CD14-positive monocyte (primary cell): ENCODE data around the gene SUPT5H. TPM values are rescaled to one million over a fixed set of nuclear protein-coding genes. Genes with fewer than 3 reads are reported as not detected.
A peak's percentile ranks its signal among the peaks of the same experiment; 100 is the strongest.

Experiments
- DNase-seq, 3 donors: peaks; one replicate each; pipeline ENCODE4 v3.0.0-alpha.2; 2011 to 2022
- H2AFZ ChIP-seq: 2 replicates; pipeline ENCODE4 v1.6.0; 2012; ENCODE audit warnings: mild to moderate bottlenecking, low read depth, low read length, inconsistent platforms; ENCODE audit not compliant: insufficient read depth, poor library complexity, severe bottlenecking
- H3K27ac ChIP-seq, 2 donors: 1 replicate in 1 of 2; 2 replicates in 1 of 2; pipeline ENCODE4 v1.5.1; 2012 to 2013; ENCODE audit warnings: low read length in 2 of 2, control low read depth in 1 of 2, inconsistent platforms in 1 of 2, low read depth in 1 of 2, mild to moderate bottlenecking in 1 of 2
- H3K27me3 ChIP-seq, 2 donors: one replicate each; pipeline versions ENCODE4 v1.6.0 to v1.6.1; 2011 to 2013; ENCODE audit warnings: low read length in 2 of 2; ENCODE audit not compliant: control insufficient read depth in 2 of 2, insufficient read depth in 2 of 2
- H3K36me3 ChIP-seq, 2 donors: replicated peaks in 1 of 2; 1 replicate in 1 of 2; 2 replicates in 1 of 2; pipeline versions ENCODE4 v1.5.1 to v1.6.1; 2012 to 2013; ENCODE audit warnings: low read length in 2 of 2, control low read depth in 1 of 2, inconsistent platforms in 1 of 2, mild to moderate bottlenecking in 1 of 2; ENCODE audit not compliant: insufficient read depth in 2 of 2, control insufficient read depth in 1 of 2
- H3K4me1 ChIP-seq, 2 donors: 1 replicate in 1 of 2; 2 replicates in 1 of 2; pipeline versions ENCODE4 v1.5.1 to v1.6.1; 2012 to 2013; ENCODE audit warnings: low read length in 2 of 2, control low read depth in 1 of 2, inconsistent platforms in 1 of 2, mild to moderate bottlenecking in 1 of 2, moderate library complexity in 1 of 2; ENCODE audit not compliant: insufficient read depth in 2 of 2, control insufficient read depth in 1 of 2
- H3K4me2 ChIP-seq: replicated peaks from 2 replicates; pipeline ENCODE3; 2012; ENCODE audit warnings: low read length, moderate library complexity, mild to moderate bottlenecking; ENCODE audit not compliant: poor library complexity, severe bottlenecking; ENCODE audit errors: extremely low read depth
- H3K4me3 ChIP-seq, 3 experiments: fragments of 200-600 bp in 1 of 3; sonication (generic) in 1 of 3; replicated peaks in 1 of 3; 1 replicate in 2 of 3; 2 replicates in 1 of 3; pipeline ENCODE4 v1.5.1; 2011 to 2013; ENCODE audit warnings: low read length in 3 of 3, mild to moderate bottlenecking in 3 of 3, control low read depth in 2 of 3, low read depth in 2 of 3, inconsistent platforms in 1 of 3, moderate library complexity in 1 of 3
- H3K79me2 ChIP-seq: 2 replicates; pipeline ENCODE4 v1.6.0; 2012; ENCODE audit warnings: mild to moderate bottlenecking, control low read depth, inconsistent platforms, low read length, moderate library complexity; ENCODE audit not compliant: insufficient read depth
- H3K9ac ChIP-seq: 2 replicates; pipeline ENCODE4 v1.6.0; 2017; ENCODE audit warnings: low read length, mild to moderate bottlenecking; ENCODE audit not compliant: insufficient read depth, poor library complexity, severe bottlenecking
- H3K9me3 ChIP-seq, 2 donors: replicated peaks in 1 of 2; 1 replicate in 1 of 2; 2 replicates in 1 of 2; pipeline versions ENCODE4 v1.5.1 to v1.6.1; 2012 to 2013; ENCODE audit warnings: low read length in 2 of 2, control low read depth in 1 of 2; ENCODE audit not compliant: control insufficient read depth in 1 of 2, insufficient read depth in 1 of 2
- H4K20me1 ChIP-seq: 2 replicates; pipeline ENCODE4 v1.6.0; 2012; ENCODE audit warnings: mild to moderate bottlenecking, low read length, control low read depth, moderate library complexity; ENCODE audit not compliant: insufficient read depth
- H3K27ac Mint-ChIP-seq, 7 donors: one replicate each; pipeline ENCODE4 v1.8.0; 2020; ENCODE audit warnings: mild to moderate bottlenecking in 7 of 7, mixed read lengths in 7 of 7, moderate library complexity in 6 of 7, inconsistent platforms in 2 of 7
- H3K27me3 Mint-ChIP-seq, 3 donors: one replicate each; pipeline ENCODE4 v1.8.0; 2021 to 2022; ENCODE audit warnings: low read depth in 3 of 3, mild to moderate bottlenecking in 3 of 3, mixed read lengths in 3 of 3, moderate library complexity in 3 of 3, inconsistent platforms in 1 of 3
- H3K36me3 Mint-ChIP-seq, 2 donors: one replicate each; pipeline ENCODE4 v1.8.0; 2020; ENCODE audit warnings: mixed read lengths in 2 of 2, inconsistent platforms in 1 of 2, mild to moderate bottlenecking in 1 of 2
- H3K4me1 Mint-ChIP-seq: one replicate; pipeline ENCODE4 v1.8.0; 2020; ENCODE audit warnings: mild to moderate bottlenecking, mixed read lengths
- H3K4me3 Mint-ChIP-seq, 2 donors: one replicate each; pipeline ENCODE4 v1.8.0; 2020; ENCODE audit warnings: mild to moderate bottlenecking in 2 of 2, mixed read lengths in 2 of 2, moderate library complexity in 1 of 2
- H3K9me3 Mint-ChIP-seq, 7 donors: one replicate each; pipeline ENCODE4 v1.8.0; 2020 to 2022; ENCODE audit warnings: mixed read lengths in 7 of 7, mild to moderate bottlenecking in 6 of 7, moderate library complexity in 6 of 7, inconsistent platforms in 2 of 7
- CTCF ChIP-seq: fragments of 200-600 bp; IDR thresholded peaks from one replicate; pipeline ENCODE4 v1.8.0; 2022; ENCODE audit warnings: antibody characterized with exemption, mild to moderate bottlenecking
- WGBS: methylation state at CpG from one replicate; pipeline ENCODE4 v1.1.5; 2013; ENCODE audit warnings: missing lambda C conversion rate; ENCODE audit not compliant: insufficient coverage; 5-methylcytosine and 5-hydroxymethylcytosine counted together
- intact Hi-C, 2 donors: fragments of 100-400 bp; cut with micrococcal nuclease; formaldehyde crosslinking; loops; one replicate each; pipeline versions ENCODE4 v1.15.0 to v1.15.1; 2023
- polyA plus RNA-seq, 3 donors: library from polyadenylated mRNA; depleted of rRNA in 1 of 3; unstranded in 2 of 3; stranded (reverse) in 1 of 3; fragments of 300-500 nt in 2 of 3; fragments of >200 nt in 1 of 3; fragmentation: Illumina TruSeq in 2 of 3; gene quantifications; 1 replicate in 2 of 3; 2 replicates in 1 of 3; pipeline ENCODE4 v1.2.3, GENCODE V29; 2012 to 2021

Gene SUPT5H
- polyA plus RNA-seq, 3 donors: 43.6 to 83.2 (median 50.7) TPM

- 100% methylated on average over 2 of the region's 5 CpGs for WGBS
- Histone ChIP-seq H3K27ac (no peak overlapping the region), H3K36me3 (peaks cover 30 to 54% of the 10 kb centered on the region in 2 donors), H3K9me3 (no peaks in the 10 kb centered on the region), H4K20me1 (peaks cover 33% of the 10 kb centered on the region), H3K27me3 (no peaks in the 10 kb centered on the region), H3K4me1 (no peaks in the 10 kb centered on the region), H3K4me3 (no peak overlapping the region), H3K9ac (no peak overlapping the region), H2AFZ (no peak overlapping the region), H3K79me2 (no peaks in the 10 kb centered on the region), H3K4me2 (no peak overlapping the region)
- DNase-seq: peak in 1 of 3 donors; percentile 35
- H3K27me3 Mint-ChIP-seq: peaks cover 0 to 1% (median 0%) of the 10 kb centered on the region in 3 donors
- no peak for TF ChIP-seq CTCF
- intact Hi-C loops: no loop called here
- peaks cover 0 to 2% (median 0%) of the 10 kb centered on the region in 7 donors for H3K9me3 Mint-ChIP-seq
- peaks cover 3% of the 10 kb centered on the region for H3K4me1 Mint-ChIP-seq
- peak overlapping the region in 3 of 7 donors; percentile 37 to 74 (median 67) for H3K27ac Mint-ChIP-seq
- H3K36me3 Mint-ChIP-seq: peaks cover 42 to 58% of the 10 kb centered on the region in 2 donors
- H3K4me3 Mint-ChIP-seq: no peak overlapping the region
Measured at GRCh38 chr19:39422020-39422419, 23.4 kb upstream of the SUPT5H start.

DNA sequence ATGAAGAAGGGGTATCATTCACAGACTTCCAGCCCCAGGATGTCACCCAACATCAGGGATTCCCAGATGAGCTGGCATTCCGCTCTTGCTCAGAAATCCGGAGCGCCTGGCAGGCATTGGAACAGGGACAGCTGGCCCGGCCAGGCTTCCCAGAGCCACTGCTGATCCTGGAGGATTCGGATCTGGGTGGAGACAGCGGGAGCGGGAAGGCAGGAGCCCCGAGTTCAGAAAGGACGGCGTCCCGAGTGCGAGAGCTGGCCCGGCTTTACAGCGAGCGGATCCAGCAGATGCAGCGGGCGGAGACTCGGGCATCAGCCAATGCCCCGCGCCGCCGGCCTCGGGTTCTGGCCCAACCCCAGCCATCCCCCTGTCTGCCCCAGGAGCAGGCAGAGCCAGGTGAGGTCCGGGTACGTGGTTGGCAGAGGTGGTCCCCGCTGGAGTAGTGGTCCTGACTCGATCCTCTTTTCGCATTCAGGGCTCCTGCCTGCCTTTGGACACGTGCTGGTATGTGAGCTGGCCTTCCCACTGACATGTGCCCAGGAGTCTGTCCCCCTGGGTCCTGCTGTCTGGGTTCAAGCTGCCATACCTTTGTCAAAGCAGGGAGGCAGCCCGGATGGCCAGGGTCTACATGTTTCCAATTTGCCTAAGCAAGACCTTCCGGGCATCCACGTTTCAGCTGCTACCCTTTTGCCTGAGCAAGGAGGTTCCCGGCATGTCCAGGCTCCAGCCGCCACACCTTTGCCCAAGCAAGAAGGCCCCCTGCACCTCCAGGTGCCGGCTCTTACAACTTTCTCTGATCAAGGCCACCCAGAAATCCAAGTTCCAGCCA is 21.9 kb upstream of the SUPT5H start:
- peaks cover 22% of the 10 kb centered on the region for H4K20me1 ChIP-seq
- peaks cover 30 to 52% of the 10 kb centered on the region in 2 donors for H3K36me3 ChIP-seq
- H3K4me1 Mint-ChIP-seq: peaks cover 1% of the 10 kb centered on the region
- H3K4me2 ChIP-seq: no peak overlapping the region
- peaks cover 0 to 2% (median 0%) of the 10 kb centered on the region in 7 donors for H3K9me3 Mint-ChIP-seq
- 92% methylated on average over 22 of the region's 35 CpGs for WGBS
- H3K27ac Mint-ChIP-seq: peak overlapping the region in 4 of 7 donors; percentile 5 to 80 (median 60)
- no peak for DNase-seq
- H3K36me3 Mint-ChIP-seq: peaks cover 37 to 49% of the 10 kb centered on the region in 2 donors
- H3K9me3 ChIP-seq: no peaks in the 10 kb centered on the region
- no peak overlapping the region for H3K4me3 ChIP-seq
- intact Hi-C loops: no loop called here
- H2AFZ ChIP-seq: no peak overlapping the region
- H3K27me3 Mint-ChIP-seq: peaks cover 0 to 4% (median 1%) of the 10 kb centered on the region in 3 donors
- H3K79me2 ChIP-seq: no peaks in the 10 kb centered on the region
- H3K4me3 Mint-ChIP-seq: no peak overlapping the region
- no peak overlapping the region for H3K9ac ChIP-seq
- TF ChIP-seq CTCF: no peak
- H3K27me3 ChIP-seq: peaks cover 0 to 2% of the 10 kb centered on the region in 2 donors
- no peak overlapping the region for H3K27ac ChIP-seq
- no peaks in the 10 kb centered on the region for H3K4me1 ChIP-seq
